Panc1 (cell line): ENCODE results near the gene MAGI2. TPM values are rescaled to one million over a fixed set of nuclear protein-coding genes. Genes with fewer than 3 reads are reported as not detected.

Source experiments
- ATAC-seq: fragments of 200-7000 bp; cut with Tn5 transposase; 2 replicates; pipeline ENCODE4 v1.9.1; 2020; ENCODE audit warnings: mild to moderate bottlenecking, moderate library complexity
- BruUV-seq: library from RNA; stranded (reverse); fragments of 400-500 nt; replicated peaks from 2 replicates; lab custom pipeline; 2021; lab: Mats Ljungman, UMichigan
- CTCF ChIA-PET: fragments of 300-600 bp; sonication (Branson Sonifier 250); formaldehyde crosslinking; loops from one replicate; lab custom pipeline; 2022; ENCODE audit warnings: antibody characterized with exemption; lab: Charles Lee
- POLR2A ChIA-PET: fragments of 300-600 bp; sonication (Branson Sonifier 250); formaldehyde crosslinking; loops from one replicate; lab custom pipeline; 2022; ENCODE audit warnings: antibody characterized with exemption; lab: Charles Lee
- DNase-seq: peaks from one replicate; pipeline ENCODE4 v3.0.0-alpha.2; 2010; ENCODE audit warnings: low read depth, low spot score
- H3K27ac ChIP-seq: 2 replicates; pipeline ENCODE4 v1.5.1; 2011; ENCODE audit warnings: mild to moderate bottlenecking, low read length, inconsistent platforms
- H3K27me3 ChIP-seq: fragments of 200-500 bp; sonication (Bioruptor generic); 2 replicates; pipeline ENCODE4 v1.6.0; 2014; ENCODE audit warnings: low read length, inconsistent platforms; ENCODE audit not compliant: control insufficient read depth, insufficient read depth
- H3K36me3 ChIP-seq: fragments of 200-500 bp; sonication (Bioruptor generic); 2 replicates; pipeline ENCODE4 v1.5.1; 2014; ENCODE audit warnings: inconsistent platforms, mild to moderate bottlenecking, low read length, moderate library complexity; ENCODE audit not compliant: control insufficient read depth, insufficient read depth
- H3K4me1 ChIP-seq: 2 replicates; pipeline ENCODE4 v1.5.1; 2011; ENCODE audit warnings: inconsistent platforms, mild to moderate bottlenecking, low read length, moderate library complexity; ENCODE audit not compliant: control insufficient read depth, insufficient read depth
- H3K4me3 ChIP-seq, 2 experiments: 2 replicates each; pipeline ENCODE4 v1.5.1; 2011 to 2012; ENCODE audit warnings: low read depth in 2 of 2, low read length in 2 of 2, mild to moderate bottlenecking in 2 of 2, inconsistent platforms in 1 of 2, moderate library complexity in 1 of 2
- H3K9me3 ChIP-seq: fragments of 200-500 bp; sonication (Bioruptor generic); 2 replicates; pipeline ENCODE4 v1.5.1; 2014; ENCODE audit warnings: low read depth, mild to moderate bottlenecking, inconsistent platforms, low read length, moderate library complexity; ENCODE audit not compliant: control insufficient read depth, insufficient read depth
- CTCF ChIP-seq: fragments of 450-650 bp; IDR thresholded peaks from 2 replicates; pipeline ENCODE4 v1.5.1; 2017; ENCODE audit warnings: mild to moderate bottlenecking
- POLR2AphosphoS5 ChIP-seq: IDR thresholded peaks from 2 replicates; pipeline ENCODE4 v1.6.1; 2012; ENCODE audit warnings: mild to moderate bottlenecking, low read depth, low read length, moderate library complexity
- SIN3A ChIP-seq: IDR thresholded peaks from 2 replicates; pipeline ENCODE4 v1.6.1; 2012; ENCODE audit warnings: low read depth, mild to moderate bottlenecking, low read length, moderate library complexity, borderline replicate concordance; ENCODE audit not compliant: insufficient read depth
- TCF7L2 ChIP-seq: IDR thresholded peaks from 2 replicates; pipeline ENCODE4 v1.6.1; 2011; ENCODE audit warnings: mild to moderate bottlenecking, low read depth, low read length, inconsistent platforms
- in situ Hi-C: cut with HindIII; loops from 2 replicates; pipeline ENCODE4 v1.10.0; 2016; ENCODE audit warnings: low sequenced_read_pairs, low pct_unique_long_range_greater_than_20kb
- intact Hi-C: fragments of 100-400 bp; cut with micrococcal nuclease; formaldehyde crosslinking; loops from one replicate; pipeline ENCODE4 v1.10.0; 2022; ENCODE audit not compliant: unreplicated experiment
- total RNA-seq: library from RNA; stranded (reverse); gene quantifications from one replicate; pipeline ENCODE4 v1.2.1, GENCODE V29; 2021; ENCODE audit not compliant: unreplicated experiment
- TF ChIP-seq, protein P1 (sequence below), 2 experiments: IDR thresholded peaks; 2 replicates each; pipeline ENCODE4 v1.6.1; 2011 to 2012; ENCODE audit warnings: low read depth in 2 of 2, control low read depth in 1 of 2, low read length in 1 of 2, mild to moderate bottlenecking in 1 of 2, moderate library complexity in 1 of 2; ENCODE audit not compliant: insufficient read depth in 1 of 2

Gene MAGI2
- total RNA-seq, 1 experiment from 2014 or later: 5.4 TPM

GRCh38 chr7:78357709-78358108, 1095.8 kb downstream of the MAGI2 start:
- intact Hi-C loops: no loop called here
- Histone ChIP-seq H3K4me3 (no peak overlapping the region), H3K4me1 (no peaks in the 10 kb centered on the region), H3K27ac (no peak overlapping the region), H3K27me3 (0 out of 2 replicates have a peak, but pooled peaks cover 2% of the 10 kb centered on the region), H3K36me3 (no peaks in the 10 kb centered on the region), H3K9me3 (no peaks in the 10 kb centered on the region)
- DNase-seq (no peak), ATAC-seq (no peak)
- BruUV-seq: no TSS peak
- in situ Hi-C loops: no loop called here
- TF ChIP-seq POLR2AphosphoS5 (no peak), CTCF (no peak), TCF7L2 (no peak), SIN3A (no peak)
- TF ChIP-seq, protein P1, sequence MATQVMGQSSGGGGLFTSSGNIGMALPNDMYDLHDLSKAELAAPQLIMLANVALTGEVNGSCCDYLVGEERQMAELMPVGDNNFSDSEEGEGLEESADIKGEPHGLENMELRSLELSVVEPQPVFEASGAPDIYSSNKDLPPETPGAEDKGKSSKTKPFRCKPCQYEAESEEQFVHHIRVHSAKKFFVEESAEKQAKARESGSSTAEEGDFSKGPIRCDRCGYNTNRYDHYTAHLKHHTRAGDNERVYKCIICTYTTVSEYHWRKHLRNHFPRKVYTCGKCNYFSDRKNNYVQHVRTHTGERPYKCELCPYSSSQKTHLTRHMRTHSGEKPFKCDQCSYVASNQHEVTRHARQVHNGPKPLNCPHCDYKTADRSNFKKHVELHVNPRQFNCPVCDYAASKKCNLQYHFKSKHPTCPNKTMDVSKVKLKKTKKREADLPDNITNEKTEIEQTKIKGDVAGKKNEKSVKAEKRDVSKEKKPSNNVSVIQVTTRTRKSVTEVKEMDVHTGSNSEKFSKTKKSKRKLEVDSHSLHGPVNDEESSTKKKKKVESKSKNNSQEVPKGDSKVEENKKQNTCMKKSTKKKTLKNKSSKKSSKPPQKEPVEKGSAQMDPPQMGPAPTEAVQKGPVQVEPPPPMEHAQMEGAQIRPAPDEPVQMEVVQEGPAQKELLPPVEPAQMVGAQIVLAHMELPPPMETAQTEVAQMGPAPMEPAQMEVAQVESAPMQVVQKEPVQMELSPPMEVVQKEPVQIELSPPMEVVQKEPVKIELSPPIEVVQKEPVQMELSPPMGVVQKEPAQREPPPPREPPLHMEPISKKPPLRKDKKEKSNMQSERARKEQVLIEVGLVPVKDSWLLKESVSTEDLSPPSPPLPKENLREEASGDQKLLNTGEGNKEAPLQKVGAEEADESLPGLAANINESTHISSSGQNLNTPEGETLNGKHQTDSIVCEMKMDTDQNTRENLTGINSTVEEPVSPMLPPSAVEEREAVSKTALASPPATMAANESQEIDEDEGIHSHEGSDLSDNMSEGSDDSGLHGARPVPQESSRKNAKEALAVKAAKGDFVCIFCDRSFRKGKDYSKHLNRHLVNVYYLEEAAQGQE (IDR thresholded peaks at IDR 0.05; ENCODE audit: insufficient read depth in 1 of 2, low read depth in 2 of 2, low read length in 1 of 2): no peak
- ChIA-PET CTCF (no interaction called here), POLR2A (no interaction called here)

DNA sequence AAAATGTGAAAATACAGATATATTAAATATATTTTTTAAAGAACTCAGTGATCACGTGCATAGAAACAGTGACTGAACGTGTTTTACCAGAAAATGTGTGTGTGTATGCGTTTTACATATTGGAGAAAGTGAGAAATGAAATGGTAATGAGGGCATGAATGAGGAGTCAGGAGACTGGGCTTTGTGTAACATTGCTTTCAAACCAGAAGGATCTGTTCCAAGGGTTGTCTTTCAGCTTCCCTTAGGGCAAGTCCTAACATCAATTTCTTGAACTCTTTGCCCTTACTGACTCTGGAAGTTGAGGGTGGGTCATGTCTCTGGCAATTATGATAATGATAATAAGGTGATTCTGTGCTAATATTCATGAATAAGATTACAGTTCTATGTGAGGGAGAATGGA, 1097.6 kb downstream of the MAGI2 start:
- no TSS peak for BruUV-seq
- H3K4me1 ChIP-seq: no peaks in the 10 kb centered on the region
- no peak overlapping the region for H3K27ac ChIP-seq
- intact Hi-C loops: no loop called here
- peaks cover 4% of the 10 kb centered on the region; the same call in 1 of the 2 replicates for H3K27me3 ChIP-seq
- TF ChIP-seq, protein P1 (IDR thresholded peaks at IDR 0.05; ENCODE audit: insufficient read depth in 1 of 2, low read depth in 2 of 2, low read length in 1 of 2): no peak
- TF ChIP-seq CTCF (no peak), TCF7L2 (no peak), SIN3A (no peak), POLR2AphosphoS5 (no peak)
- POLR2A ChIA-PET: no interaction called here
- H3K4me3 ChIP-seq: no peak overlapping the region
- DNase-seq (no peak), ATAC-seq (no peak)
- CTCF ChIA-PET: no interaction called here
- H3K9me3 ChIP-seq: no peaks in the 10 kb centered on the region
- no peaks in the 10 kb centered on the region for H3K36me3 ChIP-seq
- in situ Hi-C loops: no loop called here
